OCI-LY1 (cell line): ENCODE data around the gene SIX2.
"Not testable (repeated sequence)": the region's sequence is repeated elsewhere in the genome, so short reads cannot be mapped to it uniquely, and the experiment has no call there.

Experiments used
- H2AFZ ChIP-seq: fragments of 200-600 bp; sonication (generic), shearing (Covaris generic); 2 replicates; pipeline ENCODE4 v1.6.0; 2014; ENCODE audit warnings: antibody characterized with exemption, mild to moderate bottlenecking, low read length
- H3F3A ChIP-seq: fragments of 200-600 bp; sonication (generic), shearing (Covaris generic); 2 replicates; pipeline ENCODE4 v1.6.0; 2014; ENCODE audit warnings: mild to moderate bottlenecking, antibody characterized with exemption, low read length, moderate library complexity; ENCODE audit not compliant: insufficient read depth
- H3K27ac ChIP-seq: fragments of 200-600 bp; sonication (generic); 2 replicates; pipeline ENCODE4 v1.5.1; 2014; ENCODE audit warnings: low read length, mixed run types, mild to moderate bottlenecking, low read depth; ENCODE audit not compliant: poor library complexity, severe bottlenecking
- H3K27me3 ChIP-seq: fragments of 200-600 bp; sonication (generic); 2 replicates; pipeline ENCODE4 v1.6.0; 2014; ENCODE audit warnings: antibody characterized with exemption, mild to moderate bottlenecking, low read length, moderate library complexity; ENCODE audit not compliant: insufficient read depth
- H3K36me3 ChIP-seq: fragments of 200-600 bp; sonication (generic); 2 replicates; pipeline ENCODE4 v1.6.1; 2014; ENCODE audit warnings: mild to moderate bottlenecking, antibody characterized with exemption, low read length, moderate library complexity, mixed read lengths; ENCODE audit not compliant: insufficient read depth
- H3K4me1 ChIP-seq: fragments of 200-600 bp; sonication (generic); 2 replicates; pipeline ENCODE4 v1.5.1; 2014; ENCODE audit warnings: mild to moderate bottlenecking, low read length, moderate library complexity; ENCODE audit not compliant: insufficient read depth, severe bottlenecking
- H3K4me2 ChIP-seq: fragments of 200-600 bp; sonication (generic), shearing (Covaris generic); 2 replicates; pipeline ENCODE4 v1.6.1; 2014; ENCODE audit warnings: low read length
- H3K4me3 ChIP-seq: fragments of 200-600 bp; sonication (generic); 2 replicates; pipeline ENCODE4 v1.5.1; 2014; ENCODE audit warnings: low read length, low read depth, mild to moderate bottlenecking, mixed read lengths; ENCODE audit not compliant: poor library complexity, severe bottlenecking
- H3K79me2 ChIP-seq: fragments of 200-600 bp; shearing (Covaris generic); 2 replicates; pipeline ENCODE4 v1.6.1; 2016; ENCODE audit warnings: mixed run types, low read length, mixed read lengths; ENCODE audit not compliant: insufficient read depth
- H3K9ac ChIP-seq: fragments of 200-600 bp; sonication (generic), shearing (Covaris generic); 2 replicates; pipeline ENCODE4 v1.6.1; 2014; ENCODE audit warnings: mild to moderate bottlenecking, low read length, mixed read lengths
- H3K9me2 ChIP-seq: fragments of 200-600 bp; sonication (generic), shearing (Covaris generic); 2 replicates; pipeline ENCODE4 v1.6.1; 2014; ENCODE audit warnings: low read depth, mild to moderate bottlenecking, low read length, mixed read lengths
- H3K9me3 ChIP-seq: fragments of 200-600 bp; shearing (Covaris generic); 2 replicates; pipeline ENCODE4 v1.6.1; 2014; ENCODE audit warnings: low read length, mixed read lengths
- H4K20me1 ChIP-seq: fragments of 200-600 bp; sonication (generic), shearing (Covaris generic); 2 replicates; pipeline ENCODE4 v1.6.0; 2016; ENCODE audit warnings: mild to moderate bottlenecking, low read length; ENCODE audit not compliant: insufficient read depth
- CTCF ChIP-seq: fragments of 200-600 bp; sonication (generic), shearing (Covaris generic); IDR thresholded peaks from 2 replicates; pipeline ENCODE4 v1.5.1; 2017; ENCODE audit warnings: mild to moderate bottlenecking, antibody characterized with exemption, low read length, moderate library complexity, mixed read lengths
- EZH2 ChIP-seq: fragments of 200-600 bp; sonication (generic), shearing (Covaris generic); IDR thresholded peaks from 2 replicates; pipeline ENCODE4 v1.8.0; 2017; ENCODE audit warnings: borderline replicate concordance, mixed run types, mild to moderate bottlenecking, antibody characterized with exemption, low read length, moderate library complexity, mixed read lengths

SIX2 gene

GRCh38 chr2:45043174-45043573 lies 33.9 kb upstream of the SIX2 start:
- H2AFZ ChIP-seq: no peak overlapping the region
- H3K27ac ChIP-seq: no peak overlapping the region
- no peak overlapping the region for H3K4me3 ChIP-seq
- no peaks in the 10 kb centered on the region for H3F3A ChIP-seq
- TF ChIP-seq EZH2: no peak
- TF ChIP-seq CTCF: no peak
- no peaks in the 10 kb centered on the region for H3K9me2 ChIP-seq
- H3K4me2 ChIP-seq: no peak overlapping the region
- no peaks in the 10 kb centered on the region for H3K4me1 ChIP-seq
- H3K9ac ChIP-seq: no peak overlapping the region
- no peaks in the 10 kb centered on the region for H3K9me3 ChIP-seq
- no peaks in the 10 kb centered on the region for H4K20me1 ChIP-seq
- H3K36me3 ChIP-seq: no peaks in the 10 kb centered on the region
- no peaks in the 10 kb centered on the region for H3K27me3 ChIP-seq
- H3K79me2 ChIP-seq: no peaks in the 10 kb centered on the region

- Histone ChIP-seq H3K4me2 (no peak overlapping the region), H3K27me3 (no peaks in the 10 kb centered on the region), H3K9ac (no peak overlapping the region), H3K4me1 (no peaks in the 10 kb centered on the region), H3K4me3 (no peak overlapping the region), H3K79me2 (no peaks in the 10 kb centered on the region), H3K9me3 (no peaks in the 10 kb centered on the region), H3K36me3 (no peaks in the 10 kb centered on the region), H3K27ac (no peak overlapping the region), H3F3A (no peaks in the 10 kb centered on the region), H4K20me1 (no peaks in the 10 kb centered on the region), H3K9me2 (no peaks in the 10 kb centered on the region), H2AFZ (no peak overlapping the region)
- TF ChIP-seq CTCF (no peak), EZH2 (no peak)
Observed at GRCh38 chr2:45042401-45042800, 33.1 kb upstream of the SIX2 start.

- no peak overlapping the region for H3K4me3 ChIP-seq
- H4K20me1 ChIP-seq: no peaks in the 10 kb centered on the region
- H3K9me3 ChIP-seq: no peaks in the 10 kb centered on the region
- H3K9me2 ChIP-seq: no peaks in the 10 kb centered on the region
- no peak overlapping the region for H3K4me2 ChIP-seq
- H3K9ac ChIP-seq: no peak overlapping the region
- H3F3A ChIP-seq: no peaks in the 10 kb centered on the region
- H3K79me2 ChIP-seq: no peaks in the 10 kb centered on the region
- no peaks in the 10 kb centered on the region for H3K36me3 ChIP-seq
- TF ChIP-seq CTCF: no peak
- no peak for TF ChIP-seq EZH2
- H2AFZ ChIP-seq: no peak overlapping the region
- no peaks in the 10 kb centered on the region for H3K4me1 ChIP-seq
- no peaks in the 10 kb centered on the region for H3K27me3 ChIP-seq
- H3K27ac ChIP-seq: no peak overlapping the region
Observed at GRCh38 chr2:45040786-45041185, 31.5 kb upstream of the SIX2 start.

- H3K36me3 ChIP-seq, H4K20me1 ChIP-seq, H3K27ac ChIP-seq, H3K9me2 ChIP-seq, H3F3A ChIP-seq, H3K9ac ChIP-seq, H3K79me2 ChIP-seq, H3K27me3 ChIP-seq, H3K4me2 ChIP-seq, H3K9me3 ChIP-seq, H2AFZ ChIP-seq, H3K4me3 ChIP-seq, H3K4me1 ChIP-seq: not testable (repeated sequence)
Observed at GRCh38 chr2:45039804-45040203, 30.6 kb upstream of the SIX2 start.

- not testable (repeated sequence) for H2AFZ ChIP-seq, H3K79me2 ChIP-seq, H3K4me1 ChIP-seq, H3K9me2 ChIP-seq, H3K9ac ChIP-seq, H3K27ac ChIP-seq, H4K20me1 ChIP-seq, H3K27me3 ChIP-seq, H3K36me3 ChIP-seq, H3K4me2 ChIP-seq, H3K9me3 ChIP-seq, H3K4me3 ChIP-seq, H3F3A ChIP-seq
Observed at GRCh38 chr2:45038861-45039260, 29.6 kb upstream of the SIX2 start.
